MV-4-11 (cell line): Measurements from ENCODE around the gene PEDS1.
"Not testable (repeated sequence)": the region's sequence is repeated elsewhere in the genome, so short reads cannot be mapped to it uniquely, and the experiment has no call there.

ENCODE experiments used
- DNase-seq: peaks from one replicate; lab custom pipeline; 2025; lab: John Stamatoyannopoulos, UW

Gene PEDS1

DNA sequence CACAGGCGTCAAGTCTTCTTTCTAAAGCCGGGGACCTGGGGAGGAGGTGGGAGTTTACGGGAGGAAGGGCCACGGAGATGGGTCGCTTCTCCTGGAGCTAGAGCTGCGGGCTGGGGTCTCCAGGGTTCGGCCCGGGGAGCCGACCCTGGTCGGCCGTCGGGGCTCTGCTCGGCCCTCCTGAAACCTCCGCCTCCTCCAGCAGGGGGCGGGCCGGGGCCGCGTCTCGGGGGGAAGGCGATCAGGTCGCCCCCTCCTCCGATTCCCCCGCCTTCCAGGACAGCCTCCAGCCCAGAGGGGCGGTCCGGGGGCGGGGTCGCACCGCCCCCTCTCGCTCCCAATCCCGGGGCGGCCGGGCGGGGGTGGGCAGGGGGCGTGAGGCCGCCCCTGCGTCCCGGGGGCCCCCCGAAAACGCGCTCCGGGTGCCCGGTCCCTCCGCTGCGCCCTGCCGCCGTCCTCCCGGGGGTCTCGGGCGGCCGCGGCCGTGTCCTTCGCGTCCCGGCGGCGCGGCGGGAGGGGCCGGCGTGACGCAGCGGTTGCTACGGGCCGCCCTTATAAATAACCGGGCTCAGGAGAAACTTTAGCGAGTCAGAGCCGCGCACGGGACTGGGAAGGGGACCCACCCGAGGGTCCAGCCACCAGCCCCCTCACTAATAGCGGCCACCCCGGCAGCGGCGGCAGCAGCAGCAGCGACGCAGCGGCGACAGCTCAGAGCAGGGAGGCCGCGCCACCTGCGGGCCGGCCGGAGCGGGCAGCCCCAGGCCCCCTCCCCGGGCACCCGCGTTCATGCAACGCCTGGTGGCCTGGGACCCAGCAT is 36.9 kb upstream of the PEDS1 start, which contains the start of gene CEBPB:
CEBPB (plus strand) TSS at position 580 of the 814 bp plus-strand sequence; CDS start at position 784, 204 bp downstream.
- peak; percentile 62 for DNase-seq

GRCh38 chr20:50189681-50190250 is 36.2 kb upstream of the PEDS1 start:
- DNase-seq, result no peak

GRCh38 chr20:50188879-50189680 is 35.6 kb upstream of the PEDS1 start:
- DNase-seq, result peak; percentile 7

DNA sequence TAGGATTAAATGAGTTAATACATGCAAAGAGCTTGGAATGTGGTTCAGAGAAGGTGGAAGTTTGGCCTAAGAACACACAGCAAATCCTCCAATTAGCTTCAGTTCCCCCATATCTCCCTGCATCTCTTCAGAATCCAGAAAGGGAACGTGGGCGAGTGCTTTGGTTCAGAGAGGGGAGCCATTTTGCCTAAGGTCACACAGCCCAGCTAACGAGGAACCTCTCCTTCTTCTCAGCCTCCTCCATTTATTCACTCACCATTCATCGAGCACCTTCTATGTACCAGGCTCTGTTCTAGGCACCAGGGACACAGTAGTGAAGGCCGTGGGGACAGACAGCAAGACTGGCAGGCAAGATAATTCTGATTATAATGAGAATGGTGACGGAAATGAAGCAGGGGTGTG is 34.8 kb upstream of the PEDS1 start:
- DNase-seq, result no peak

GRCh38 chr20:50187403-50188051 is 34.0 kb upstream of the PEDS1 start:
- DNase-seq, result peak; percentile 62

- no peak for DNase-seq
Measured at GRCh38 chr20:50186987-50187402, 33.5 kb upstream of the PEDS1 start.

GRCh38 chr20:50186151-50186885 is 32.8 kb upstream of the PEDS1 start:
- DNase-seq, result peak; percentile 67

GRCh38 chr20:50185426-50185825 is 31.9 kb upstream of the PEDS1 start:
- DNase-seq, result no peak

DNA sequence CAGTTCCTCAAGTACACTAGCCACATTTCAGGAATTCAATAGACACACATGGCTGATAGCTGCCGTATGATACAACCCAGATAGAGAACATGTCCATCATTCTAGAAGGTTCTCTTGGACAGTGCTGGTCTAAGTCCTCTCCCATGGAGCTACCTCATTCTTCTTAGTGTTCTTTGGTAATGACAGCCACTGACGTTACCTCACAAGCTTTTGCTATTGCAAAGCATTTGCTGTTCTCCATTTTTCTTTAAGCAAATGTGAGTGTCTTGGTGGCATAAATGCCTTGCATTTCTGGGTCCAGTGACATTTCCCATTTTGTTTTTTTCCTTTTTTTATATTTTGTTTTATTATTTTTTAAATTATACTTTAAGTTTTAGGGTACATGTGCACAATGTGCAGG is 28.8 kb upstream of the PEDS1 start:
- DNase-seq, result peak; percentile 18

DNA sequence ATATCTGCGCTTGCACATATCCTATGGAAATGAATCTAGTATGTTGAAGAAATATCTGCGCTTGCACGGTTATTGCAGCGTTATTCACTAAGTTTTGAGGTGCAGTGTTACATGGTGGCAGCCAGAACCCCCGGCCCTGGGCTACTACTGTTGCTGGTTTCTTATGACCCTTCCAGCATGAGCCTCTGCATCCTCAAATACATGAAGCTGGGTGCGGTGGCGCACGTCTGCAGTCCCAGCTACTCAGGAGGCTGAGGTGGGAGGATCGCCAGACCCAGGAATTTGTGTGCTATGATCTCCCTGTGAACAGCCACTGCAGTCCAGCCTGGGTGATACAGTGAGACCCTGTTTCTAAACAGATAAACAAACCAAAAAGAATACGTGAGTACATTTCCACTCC is 27.8 kb upstream of the PEDS1 start:
- DNase-seq, result no peak

DNA sequence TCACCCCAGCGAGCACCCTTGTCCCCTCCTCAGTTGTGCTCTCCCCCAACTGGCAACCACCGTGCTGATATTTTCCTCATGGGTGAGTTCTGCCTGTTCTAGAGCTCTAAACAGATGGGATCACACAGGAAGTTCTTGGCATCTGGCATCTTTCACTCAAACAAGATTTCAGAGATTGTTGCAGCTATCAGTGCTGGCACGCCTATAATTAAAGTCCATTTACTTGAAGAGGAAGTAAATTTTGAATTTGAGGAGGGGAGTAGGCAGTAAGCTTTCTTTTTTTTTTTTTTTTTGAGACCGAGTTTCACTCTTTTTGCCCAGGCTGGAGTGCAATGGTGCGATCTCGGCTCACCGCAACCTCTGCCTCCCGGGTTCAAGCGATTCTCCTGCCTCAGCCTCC is 25.1 kb upstream of the PEDS1 start:
- not testable (repeated sequence) for DNase-seq

DNA sequence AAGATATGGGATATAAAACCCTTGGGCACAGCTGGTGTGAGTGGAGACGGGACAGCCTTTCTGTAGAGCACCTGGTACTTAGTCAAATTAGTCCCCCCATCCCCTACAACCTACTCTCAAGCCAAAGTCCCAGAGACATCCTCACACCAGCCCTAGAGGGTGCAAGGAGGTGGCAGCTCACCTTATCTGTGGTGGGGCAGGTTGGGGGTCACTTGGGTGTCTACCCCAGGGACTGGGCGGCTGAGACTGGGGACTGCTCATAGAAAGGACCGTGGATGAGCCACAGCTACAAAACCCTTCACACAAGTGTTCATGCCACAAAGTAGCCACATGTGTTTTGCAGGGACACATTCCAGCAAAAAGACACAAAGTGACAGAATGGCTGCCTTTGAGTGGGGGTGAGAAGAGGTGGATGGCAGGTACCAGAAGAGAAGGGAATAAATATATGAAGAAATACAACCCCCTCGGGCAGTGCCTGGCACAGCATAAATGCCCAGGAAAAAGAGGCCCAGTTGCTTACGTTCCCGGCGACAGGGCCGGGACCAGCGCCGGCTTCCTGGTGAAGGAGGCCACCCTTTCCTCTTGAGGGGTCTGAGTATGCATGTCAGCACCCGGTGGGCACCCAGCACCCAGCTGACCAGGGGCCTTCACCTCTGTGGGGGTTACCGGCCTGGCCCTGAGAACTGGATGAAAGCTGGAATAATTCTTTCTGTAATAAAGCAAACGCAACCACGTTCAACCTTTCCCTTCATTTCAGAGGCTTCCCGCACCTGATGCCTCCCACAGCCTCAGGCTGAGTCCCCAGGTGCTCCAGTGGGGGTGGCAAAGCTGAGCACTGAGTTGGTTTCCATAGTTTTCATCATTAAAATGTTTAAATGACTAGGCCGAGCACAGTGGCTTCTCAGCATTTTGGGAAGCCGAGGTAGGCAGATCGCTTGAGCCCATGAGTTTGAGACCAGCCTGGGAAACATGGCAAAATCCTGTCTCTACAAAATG is 22.7 kb upstream of the PEDS1 start:
- no peak for DNase-seq

GRCh38 chr20:50174456-50174855 is 20.9 kb upstream of the PEDS1 start:
- DNase-seq, result no peak

- no peak for DNase-seq
Measured at GRCh38 chr20:50172347-50173013, 19.0 kb upstream of the PEDS1 start.

GRCh38 chr20:50170549-50171220 is 17.2 kb upstream of the PEDS1 start:
- no peak for DNase-seq

DNA sequence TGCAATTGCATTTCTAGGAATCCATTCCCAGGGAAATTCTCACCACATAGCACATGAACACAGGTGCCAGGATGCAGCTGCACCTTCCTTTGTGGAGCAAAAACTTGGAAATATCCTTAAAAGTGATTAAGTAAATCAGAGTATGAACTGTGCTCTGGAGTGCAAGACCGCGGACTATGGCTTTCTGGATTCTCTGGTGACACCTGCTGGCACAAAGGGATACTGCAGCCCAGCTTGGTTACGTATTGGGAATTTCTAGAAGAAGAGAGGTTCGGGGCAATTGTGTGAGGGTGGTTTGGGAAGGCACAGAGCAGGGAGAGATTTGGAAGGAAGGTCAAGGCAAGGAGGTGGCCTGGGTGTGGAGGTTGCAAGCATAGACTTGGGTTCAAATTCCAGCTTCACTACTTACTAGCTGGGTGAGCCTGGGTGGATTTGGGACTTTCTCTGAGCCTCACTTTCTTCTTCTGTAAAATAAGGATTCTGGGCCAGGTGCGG is 15.9 kb upstream of the PEDS1 start:
- peak; percentile 61 for DNase-seq

GRCh38 chr20:50165684-50166554 is 12.4 kb upstream of the PEDS1 start:
- DNase-seq, result peak; percentile 98
